ENCODE results near the gene EEA1.

GRCh38 chr12:92929983-92930382 lies 888 bp upstream of the EEA1 start:
- TF ChIP-seq, protein P1, sequence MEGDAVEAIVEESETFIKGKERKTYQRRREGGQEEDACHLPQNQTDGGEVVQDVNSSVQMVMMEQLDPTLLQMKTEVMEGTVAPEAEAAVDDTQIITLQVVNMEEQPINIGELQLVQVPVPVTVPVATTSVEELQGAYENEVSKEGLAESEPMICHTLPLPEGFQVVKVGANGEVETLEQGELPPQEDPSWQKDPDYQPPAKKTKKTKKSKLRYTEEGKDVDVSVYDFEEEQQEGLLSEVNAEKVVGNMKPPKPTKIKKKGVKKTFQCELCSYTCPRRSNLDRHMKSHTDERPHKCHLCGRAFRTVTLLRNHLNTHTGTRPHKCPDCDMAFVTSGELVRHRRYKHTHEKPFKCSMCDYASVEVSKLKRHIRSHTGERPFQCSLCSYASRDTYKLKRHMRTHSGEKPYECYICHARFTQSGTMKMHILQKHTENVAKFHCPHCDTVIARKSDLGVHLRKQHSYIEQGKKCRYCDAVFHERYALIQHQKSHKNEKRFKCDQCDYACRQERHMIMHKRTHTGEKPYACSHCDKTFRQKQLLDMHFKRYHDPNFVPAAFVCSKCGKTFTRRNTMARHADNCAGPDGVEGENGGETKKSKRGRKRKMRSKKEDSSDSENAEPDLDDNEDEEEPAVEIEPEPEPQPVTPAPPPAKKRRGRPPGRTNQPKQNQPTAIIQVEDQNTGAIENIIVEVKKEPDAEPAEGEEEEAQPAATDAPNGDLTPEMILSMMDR (IDR thresholded peaks at IDR 0.05): no peak
- TF ChIP-seq POLR2AphosphoS5 (IDR thresholded peaks at IDR 0.05) (no peak), POLR2A (IDR thresholded peaks at IDR 0.05) (no peak)
